GM18526 (cell line): ENCODE measurements around the gene PDK3.

Source experiments
- POLR2A ChIP-seq: IDR thresholded peaks from 3 replicates; pipeline ENCODE4 v1.6.1; 2011; ENCODE audit not compliant: insufficient read length; ENCODE audit errors: extremely low read depth

PDK3 gene

DNA sequence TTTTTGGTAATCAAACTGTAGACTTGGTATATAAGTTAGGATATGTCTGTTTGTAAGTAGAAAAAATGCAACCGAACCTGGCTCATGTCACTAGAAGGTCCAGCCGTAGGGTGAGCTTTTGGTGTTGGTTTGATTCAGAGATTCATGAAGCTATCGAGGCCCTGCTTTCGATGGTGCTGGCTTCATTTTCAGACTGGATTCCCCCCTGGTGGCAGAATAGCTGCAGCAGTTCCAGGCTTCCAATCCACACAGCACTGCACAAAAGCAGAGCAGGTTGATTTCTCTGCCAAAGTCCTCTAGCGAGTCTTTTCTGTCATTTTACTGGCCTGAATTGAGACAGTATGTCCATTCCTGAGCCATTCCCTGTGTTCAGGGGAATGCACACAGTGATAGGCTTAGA is 33.1 kb downstream of the PDK3 start:
- TF ChIP-seq POLR2A: no peak

- no peak for TF ChIP-seq POLR2A
Measured at GRCh38 chrX:24498975-24499374, 33.9 kb downstream of the PDK3 start.

- TF ChIP-seq POLR2A: no peak
Measured at GRCh38 chrX:24506082-24506481, 41.0 kb downstream of the PDK3 start.

GRCh38 chrX:24508375-24508774 is 43.3 kb downstream of the PDK3 start:
- no peak for TF ChIP-seq POLR2A

- TF ChIP-seq POLR2A: no peak
Measured at GRCh38 chrX:24513416-24513815, 48.3 kb downstream of the PDK3 start.

DNA sequence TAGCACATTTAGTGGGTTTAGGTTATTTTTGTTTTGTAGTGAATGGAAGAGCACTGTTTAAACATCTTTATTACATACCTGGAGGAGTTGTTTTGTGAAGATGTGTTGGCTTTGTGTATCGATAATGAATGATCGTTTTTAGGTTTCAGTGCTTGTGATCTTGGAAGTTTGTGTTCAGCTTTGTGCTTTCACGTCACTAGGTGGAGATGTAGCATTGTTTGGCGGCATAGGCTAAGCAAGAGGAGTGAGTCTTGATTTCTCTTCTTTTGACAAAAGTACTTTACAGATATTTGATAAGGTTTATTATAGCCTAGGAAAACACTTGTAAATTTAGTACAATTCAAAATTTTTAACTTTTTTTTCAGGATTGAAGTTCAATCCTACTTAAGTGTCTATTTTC is 50.4 kb downstream of the PDK3 start:
- TF ChIP-seq POLR2A: no peak

DNA sequence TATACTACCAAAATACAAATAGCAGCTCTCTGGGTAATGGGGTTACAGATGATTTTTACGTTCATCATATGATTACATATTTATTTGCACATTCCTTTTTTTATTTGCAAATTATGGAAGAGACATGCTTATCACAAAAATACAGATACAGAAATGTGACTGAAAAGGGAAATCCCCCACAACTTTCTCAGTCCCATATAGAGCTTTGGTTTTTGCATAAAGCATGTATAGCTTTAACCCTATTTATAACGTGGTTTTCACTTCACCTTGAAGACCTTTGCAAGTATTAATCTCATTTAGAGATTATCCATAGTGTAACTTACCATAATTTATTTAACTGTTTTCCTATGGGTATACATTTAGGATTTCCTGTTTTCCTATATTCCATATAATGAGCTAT is 55.4 kb downstream of the PDK3 start:
- TF ChIP-seq POLR2A: no peak

DNA sequence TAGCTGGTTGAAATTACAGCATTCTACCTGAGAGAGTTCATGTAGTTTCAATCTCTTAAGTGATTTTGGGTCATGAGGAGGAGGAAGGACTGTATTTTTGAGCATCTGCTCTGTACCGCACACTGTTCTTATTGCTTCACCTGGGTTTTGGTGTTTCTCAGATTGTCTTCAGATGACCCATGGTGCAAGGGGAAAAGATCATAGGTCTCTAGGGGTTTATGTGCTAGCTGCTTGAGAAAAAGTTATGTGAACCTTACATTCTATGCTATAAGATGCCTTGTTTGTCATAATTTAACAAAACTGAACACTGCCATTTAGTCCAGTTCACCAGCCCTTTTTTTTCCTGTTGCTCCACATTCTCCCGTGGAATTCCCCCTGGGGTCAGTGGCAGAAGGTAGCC is 60.4 kb downstream of the PDK3 start:
- no peak for TF ChIP-seq POLR2A

GRCh38 chrX:24526616-24527015 is 61.5 kb downstream of the PDK3 start:
- TF ChIP-seq POLR2A: no peak

GRCh38 chrX:24528605-24529004 is 63.5 kb downstream of the PDK3 start:
- no peak for TF ChIP-seq POLR2A

GRCh38 chrX:24536551-24536950 is 71.5 kb downstream of the PDK3 start:
- TF ChIP-seq POLR2A: no peak

DNA sequence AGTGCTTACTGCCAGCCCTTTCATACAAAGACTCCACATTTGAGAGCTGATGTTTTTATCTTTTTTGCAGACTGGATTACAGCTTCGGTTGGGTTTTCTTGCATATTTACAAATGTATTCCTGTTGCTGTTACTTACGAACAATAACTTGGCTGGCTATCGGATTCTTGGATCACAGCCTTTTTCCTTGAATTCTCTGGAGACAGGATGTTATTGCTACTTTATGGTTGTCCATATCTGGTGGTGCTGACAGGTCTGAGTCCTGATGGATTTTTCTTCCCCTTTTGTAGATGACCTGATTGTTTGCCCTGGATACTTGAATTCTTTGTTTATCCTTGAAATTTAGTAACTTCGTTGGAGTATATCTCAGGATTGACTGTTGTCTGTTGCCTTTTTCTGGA is 77.7 kb downstream of the PDK3 start:
- TF ChIP-seq POLR2A: no peak

- no peak for TF ChIP-seq POLR2A
Measured at GRCh38 chrX:24547961-24548360, 82.9 kb downstream of the PDK3 start.

DNA sequence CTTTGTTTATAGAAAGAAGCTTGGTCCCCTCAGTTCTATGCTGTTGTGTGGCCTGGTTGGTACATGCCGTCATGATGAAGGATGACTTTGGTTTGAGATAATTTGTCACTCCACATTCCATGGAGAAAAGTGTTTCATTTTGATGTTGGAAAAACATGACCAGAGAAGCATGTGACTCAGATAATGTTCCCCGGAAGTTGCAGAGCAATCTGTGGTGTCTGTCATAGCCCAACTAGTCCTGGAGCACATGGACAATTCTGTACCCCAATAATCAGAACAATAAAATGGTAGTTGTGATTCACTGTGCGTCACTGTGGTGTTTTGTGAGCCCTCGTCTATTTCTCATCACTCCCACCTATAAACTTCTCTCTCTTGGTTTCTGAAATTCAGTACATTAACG is 85.1 kb downstream of the PDK3 start:
- TF ChIP-seq POLR2A: no peak

- no peak for TF ChIP-seq POLR2A
Measured at GRCh38 chrX:24553011-24553410, 87.9 kb downstream of the PDK3 start.

GRCh38 chrX:24561121-24561520 is 96.0 kb downstream of the PDK3 start:
- TF ChIP-seq POLR2A: no peak

GRCh38 chrX:24563291-24564010 is 98.4 kb downstream of the PDK3 start:
- TF ChIP-seq POLR2A: no peak
